HuH-7.5 (cell line): ENCODE data around the gene CAMSAP2.
"Not testable (repeated sequence)": the region's sequence is repeated elsewhere in the genome, so short reads cannot be mapped to it uniquely, and the experiment has no call there.

ENCODE experiments used
- DNase-seq: peaks from one replicate; pipeline ENCODE4 v3.0.0; 2011; ENCODE audit warnings: low spot score

CAMSAP2 gene

GRCh38 chr1:200784576-200784975, 45.9 kb downstream of the CAMSAP2 start:
- no peak for DNase-seq

GRCh38 chr1:200786788-200787187, 48.1 kb downstream of the CAMSAP2 start:
- no peak for DNase-seq

GRCh38 chr1:200787896-200788387, 49.2 kb downstream of the CAMSAP2 start:
- no peak for DNase-seq

GRCh38 chr1:200791012-200791411, 52.3 kb downstream of the CAMSAP2 start:
- not testable (repeated sequence) for DNase-seq

- no peak for DNase-seq
Measured at GRCh38 chr1:200793677-200794076, 55.0 kb downstream of the CAMSAP2 start.

GRCh38 chr1:200794506-200795065, 55.9 kb downstream of the CAMSAP2 start:
- no peak for DNase-seq

- no peak for DNase-seq
Measured at GRCh38 chr1:200795156-200795555, 56.5 kb downstream of the CAMSAP2 start.

GRCh38 chr1:200802042-200802441, 63.3 kb downstream of the CAMSAP2 start:
- DNase-seq = no peak

GRCh38 chr1:200802865-200803512, 64.3 kb downstream of the CAMSAP2 start:
- DNase-seq = peak; percentile 46

- DNase-seq = no peak
Measured at GRCh38 chr1:200805719-200806118, 67.0 kb downstream of the CAMSAP2 start.

- no peak for DNase-seq
Measured at GRCh38 chr1:200808846-200809245, 70.2 kb downstream of the CAMSAP2 start.

GRCh38 chr1:200811704-200812103, 73.0 kb downstream of the CAMSAP2 start:
- no peak for DNase-seq

GRCh38 chr1:200816624-200817224, 78.0 kb downstream of the CAMSAP2 start:
- not testable (repeated sequence) for DNase-seq

GRCh38 chr1:200818248-200818647, 79.6 kb downstream of the CAMSAP2 start:
- no peak for DNase-seq

- DNase-seq = no peak
Measured at GRCh38 chr1:200819726-200820125, 81.0 kb downstream of the CAMSAP2 start.

- DNase-seq = no peak
Measured at GRCh38 chr1:200831091-200831490, 92.4 kb downstream of the CAMSAP2 start.

- no peak for DNase-seq
Measured at GRCh38 chr1:200834383-200834782, 95.7 kb downstream of the CAMSAP2 start.

- DNase-seq = no peak
Measured at GRCh38 chr1:200836213-200836612, 97.5 kb downstream of the CAMSAP2 start.

GRCh38 chr1:200837931-200838571, 99.4 kb downstream of the CAMSAP2 start:
- DNase-seq = no peak

- no peak for DNase-seq
Measured at GRCh38 chr1:200838676-200839445, 100.2 kb downstream of the CAMSAP2 start.

GRCh38 chr1:200845360-200845759, 106.7 kb downstream of the CAMSAP2 start:
- DNase-seq = no peak

GRCh38 chr1:200846398-200846797, 107.7 kb downstream of the CAMSAP2 start:
- DNase-seq = no peak
